DMS114 treated with DMSO at 0.1 percent for 48 hours (cell line): ENCODE data around the gene PPP3CA.

Experiments used
- DNase-seq: peaks from one replicate; lab custom pipeline; 2025; ENCODE audit not compliant: unreplicated experiment; lab: John Stamatoyannopoulos, UW

PPP3CA gene

GRCh38 chr4:101065935-101066485 is 281.3 kb downstream of the PPP3CA start:
- no peak for DNase-seq

- DNase-seq = no peak
Observed at GRCh38 chr4:101065346-101065745, 282.0 kb downstream of the PPP3CA start.

- no peak for DNase-seq
Observed at GRCh38 chr4:101064541-101065180, 282.7 kb downstream of the PPP3CA start.

GRCh38 chr4:101055392-101055791 is 291.9 kb downstream of the PPP3CA start:
- no peak for DNase-seq

GRCh38 chr4:101050837-101051205 is 296.5 kb downstream of the PPP3CA start:
- DNase-seq = no peak

- no peak for DNase-seq
Observed at GRCh38 chr4:101050088-101050836, 297.1 kb downstream of the PPP3CA start.

GRCh38 chr4:101049549-101050001 is 297.8 kb downstream of the PPP3CA start:
- DNase-seq = no peak

GRCh38 chr4:101044766-101045165 is 302.6 kb downstream of the PPP3CA start:
- no peak for DNase-seq

- DNase-seq = no peak
Observed at GRCh38 chr4:101042847-101043246, 304.5 kb downstream of the PPP3CA start.

- DNase-seq = no peak
Observed at GRCh38 chr4:101040776-101041175, 306.6 kb downstream of the PPP3CA start.

- DNase-seq = no peak
Observed at GRCh38 chr4:101039367-101039766, 308.0 kb downstream of the PPP3CA start.

GRCh38 chr4:101037938-101038413 is 309.4 kb downstream of the PPP3CA start:
- no peak for DNase-seq

- DNase-seq = no peak
Observed at GRCh38 chr4:101037249-101037648, 310.1 kb downstream of the PPP3CA start.

- no peak for DNase-seq
Observed at GRCh38 chr4:101035487-101035886, 311.8 kb downstream of the PPP3CA start.

- no peak for DNase-seq
Observed at GRCh38 chr4:101033986-101034385, 313.3 kb downstream of the PPP3CA start.

- DNase-seq = no peak
Observed at GRCh38 chr4:101032541-101032940, 314.8 kb downstream of the PPP3CA start.

- no peak for DNase-seq
Observed at GRCh38 chr4:101031971-101032370, 315.4 kb downstream of the PPP3CA start.

GRCh38 chr4:101028886-101029285 is 318.4 kb downstream of the PPP3CA start:
- DNase-seq = no peak

GRCh38 chr4:101027721-101028120 is 319.6 kb downstream of the PPP3CA start:
- no peak for DNase-seq

GRCh38 chr4:101025755-101026154 is 321.6 kb downstream of the PPP3CA start:
- no peak for DNase-seq

- DNase-seq = no peak
Observed at GRCh38 chr4:101022151-101023024, 324.9 kb downstream of the PPP3CA start.
